K562 (cell line): ENCODE data around the gene OTUB2. TPM values are rescaled to one million over a fixed set of nuclear protein-coding genes. Genes with fewer than 3 reads are reported as not detected.

Experiments used
- ATAC-seq: fragments of 200-7000 bp; cut with Tn5 transposase; 3 replicates; pipeline ENCODE4 v1.9.1; 2020; ENCODE audit warnings: moderate library complexity
- BruUV-seq: library from RNA; stranded (reverse); fragments of 400-500 nt; replicated peaks from 2 replicates; lab custom pipeline; 2021; lab: Mats Ljungman, UMichigan
- CTCF ChIA-PET: fragments of 300-600 bp; formaldehyde crosslinking; extraction: SDS; loops from one replicate; lab custom pipeline; 2021; ENCODE audit warnings: low intra/inter-chr PET ratio; lab: Yijun Ruan, JAX
- POLR2A ChIA-PET: fragments of 300-600, 350-650 bp; sonication (Branson Sonifier 250); formaldehyde crosslinking; extraction: SDS; loops from one replicate; lab custom pipeline; 2021; ENCODE audit warnings: antibody characterized with exemption, inconsistent platforms; lab: Yijun Ruan, JAX
- DNase-seq, 4 experiments: peaks; one replicate each; pipeline versions ENCODE4 v3.0.0 to v3.0.0-alpha.2; 2011 to 2018; ENCODE audit warnings: low spot score in 3 of 4, mixed read lengths in 3 of 4; ENCODE audit errors: extremely low read depth in 1 of 4
- FAIRE-seq: peaks from 2 replicates; lab custom pipeline; 2011; peaks lifted over from hg19 to GRCh38; lab: Jason Lieb, UNC
- H2AFZ ChIP-seq: 2 replicates; pipeline ENCODE4 v1.6.0; 2011; ENCODE audit warnings: low read depth, low read length, control low read depth, inconsistent platforms
- H3K27ac ChIP-seq: fragments of 200-600 bp; 3 replicates; pipeline ENCODE4 v1.8.0; 2011; ENCODE audit warnings: low read depth, mild to moderate bottlenecking, control low read depth, inconsistent platforms, low read length, moderate library complexity, mixed read lengths; ENCODE audit errors: extremely low read depth
- H3K27me3 ChIP-seq, 2 experiments: fragments of 300-600 bp in 1 of 2; 2 replicates in 1 of 2; 3 replicates in 1 of 2; pipeline versions ENCODE4 v1.6.0 to v1.8.0; 2011; ENCODE audit warnings: inconsistent platforms in 2 of 2, low read length in 2 of 2, mild to moderate bottlenecking in 1 of 2, mixed read lengths in 1 of 2, moderate library complexity in 1 of 2; ENCODE audit not compliant: control insufficient read depth in 2 of 2, insufficient read depth in 2 of 2
- H3K36me3 ChIP-seq: fragments of 300-600 bp; 3 replicates; pipeline ENCODE4 v1.8.0; 2011; ENCODE audit warnings: mild to moderate bottlenecking, low read length, inconsistent platforms; ENCODE audit not compliant: control insufficient read depth, insufficient read depth
- H3K4me1 ChIP-seq, 2 experiments: fragments of 200-600 bp in 1 of 2; replicated peaks in 1 of 2; 2 replicates in 1 of 2; 3 replicates in 1 of 2; pipeline versions ENCODE4 v1.5.1 to v1.8.0; 2011; ENCODE audit warnings: inconsistent platforms in 2 of 2, low read length in 2 of 2, mild to moderate bottlenecking in 1 of 2, mixed read lengths in 1 of 2, moderate library complexity in 1 of 2; ENCODE audit not compliant: control insufficient read depth in 2 of 2, insufficient read depth in 2 of 2
- H3K4me2 ChIP-seq: 2 replicates; pipeline ENCODE4 v1.6.1; 2011; ENCODE audit warnings: low read length, control low read depth, inconsistent platforms, mixed read lengths; ENCODE audit not compliant: insufficient read depth
- H3K4me3 ChIP-seq: fragments of 200-600 bp; sonication (generic), shearing (Covaris generic); 2 replicates; pipeline ENCODE4 v1.5.1; 2016; ENCODE audit warnings: control low read depth, inconsistent platforms
- H3K79me2 ChIP-seq: fragments of 200-600 bp; 3 replicates; pipeline ENCODE4 v1.8.0; 2011; ENCODE audit warnings: low read length, inconsistent platforms; ENCODE audit not compliant: control insufficient read depth, insufficient read depth
- H3K9ac ChIP-seq, 2 experiments: 2 replicates each; pipeline versions ENCODE4 v1.6.0 to v1.6.1; 2011; ENCODE audit warnings: low read depth in 2 of 2, low read length in 2 of 2, control low read depth in 1 of 2, inconsistent platforms in 1 of 2, mild to moderate bottlenecking in 1 of 2, mixed read lengths in 1 of 2; ENCODE audit not compliant: insufficient read depth in 1 of 2
- H3K9me1 ChIP-seq: one replicate; pipeline ENCODE4 v1.6.0; 2011; ENCODE audit warnings: inconsistent platforms, mild to moderate bottlenecking, low read length, moderate library complexity; ENCODE audit not compliant: control insufficient read depth, insufficient read depth
- H3K9me3 ChIP-seq: replicated peaks from 2 replicates; pipeline ENCODE4 v1.5.1; 2011; ENCODE audit warnings: low read depth, low read length, inconsistent platforms; ENCODE audit not compliant: control insufficient read depth, insufficient read depth
- H4K20me1 ChIP-seq: replicated peaks from 2 replicates; pipeline ENCODE4 v1.6.1; 2011; ENCODE audit warnings: low read length, inconsistent platforms, mixed read lengths; ENCODE audit not compliant: control insufficient read depth, insufficient read depth
- BCOR ChIP-seq: fragments of 450-650 bp; IDR thresholded peaks from 2 replicates; pipeline ENCODE4 v1.6.1; 2016
- BHLHE40 ChIP-seq: IDR thresholded peaks from 2 replicates; pipeline ENCODE4 v1.6.1; 2011; ENCODE audit warnings: low read length, improper control_type of control experiment
- CHD2 ChIP-seq: IDR thresholded peaks from 2 replicates; pipeline ENCODE4 v1.6.1; 2011; ENCODE audit warnings: low read depth, low read length
- HMG20A ChIP-seq: fragments of 450-650 bp; formaldehyde crosslinking; conservative IDR thresholded peaks from 2 replicates; pipeline ENCODE4 v1.4.0; 2020; ENCODE audit warnings: mild to moderate bottlenecking, mixed read lengths
- MEIS2 ChIP-seq: fragments of 450-650 bp; IDR thresholded peaks from 2 replicates; pipeline ENCODE4 v1.6.1; 2014; ENCODE audit warnings: mild to moderate bottlenecking; ENCODE audit not compliant: partially characterized antibody
- WGBS: fragments of 100-300 bp; shearing (Covaris generic); methylation state at CpG from one replicate; pipeline ENCODE4 v1.1.6; 2016; ENCODE audit warnings: low coverage, mixed read lengths; ENCODE audit not compliant: insufficient coverage; ENCODE audit errors: missing lambda C conversion rate; 5-methylcytosine and 5-hydroxymethylcytosine counted together
- in situ Hi-C: fragments of 300-500 bp; cut with MboI; formaldehyde crosslinking; loops from 4 replicates; pipeline ENCODE4 v1.15.0; 2018; ENCODE audit warnings: inconsistent platforms, mixed read lengths
- intact Hi-C: fragments of 100-400 bp; cut with micrococcal nuclease; formaldehyde crosslinking; loops from 2 replicates; pipeline ENCODE4 v1.14.2; 2022
- polyA plus RNA-seq, 8 experiments: library from polyadenylated mRNA; depleted of rRNA in 4 of 8; stranded (reverse) in 5 of 8; unstranded in 3 of 8; fragments of >200 nt; fragmentation: Nextera tagmentation in 2 of 8; fragmentation: Illumina TruSeq in 1 of 8; extraction: Ambion mirVana in 2 of 8; extraction: Trizol in 1 of 8; gene quantifications; 2 replicates each; pipeline versions ENCODE4 v1.2.1 to v1.2.3, GENCODE V29; 2011 to 2014; ENCODE audit warnings: inconsistent platforms in 1 of 8, missing spikeins in 1 of 8
- total RNA-seq, 7 experiments: library from RNA; depleted of rRNA in 6 of 7; stranded (reverse); fragments of >200 nt in 6 of 7; fragmentation: Illumina TruSeq in 2 of 7; extraction: Trizol in 2 of 7; gene quantifications; 2 replicates each; pipeline versions ENCODE4 v1.2.1 to v1.2.3, GENCODE V29; 2011 to 2021; ENCODE audit warnings: low replicate concordance in 1 of 7
- TF ChIP-seq, protein P1 (sequence below): fragments of 250-450 bp; sonication (Bioruptor Pico); IDR thresholded peaks from 2 replicates; pipeline ENCODE4 v1.6.1; 2021; ENCODE audit warnings: mild to moderate bottlenecking
- TF ChIP-seq, protein P2 (sequence below): fragments of 450-650 bp; IDR thresholded peaks from 2 replicates; pipeline ENCODE4 v1.6.1; 2016
- TF ChIP-seq, protein P3 (sequence below), 2 experiments: IDR thresholded peaks in 1 of 2; conservative IDR thresholded peaks in 1 of 2; 2 replicates each; pipeline ENCODE4 v1.6.1; 2016; ENCODE audit warnings: low read depth in 2 of 2, mild to moderate bottlenecking in 1 of 2, missing compliant biosample characterization in 1 of 2, missing genetic modification characterization in 1 of 2, moderate library complexity in 1 of 2
- TF ChIP-seq, protein P4 (sequence below), 3 experiments: IDR thresholded peaks in 2 of 3; conservative IDR thresholded peaks in 1 of 3; 2 replicates each; pipeline ENCODE4 v1.5.1; 2011 to 2012; ENCODE audit warnings: low read length in 3 of 3, mild to moderate bottlenecking in 3 of 3, control low read depth in 2 of 3, improper control_type of control experiment in 1 of 3, inconsistent platforms in 1 of 3, low read depth in 1 of 3, mixed read lengths in 1 of 3, moderate library complexity in 1 of 3; ENCODE audit not compliant: insufficient read depth in 2 of 3

Gene OTUB2
- total and polyA plus RNA-seq, 9 of the 15 experiments (the other 6 are each of a cell fraction or from before 2014, with no cell fraction given): 0.01 to 0.31 (median 0.11) TPM

DNA sequence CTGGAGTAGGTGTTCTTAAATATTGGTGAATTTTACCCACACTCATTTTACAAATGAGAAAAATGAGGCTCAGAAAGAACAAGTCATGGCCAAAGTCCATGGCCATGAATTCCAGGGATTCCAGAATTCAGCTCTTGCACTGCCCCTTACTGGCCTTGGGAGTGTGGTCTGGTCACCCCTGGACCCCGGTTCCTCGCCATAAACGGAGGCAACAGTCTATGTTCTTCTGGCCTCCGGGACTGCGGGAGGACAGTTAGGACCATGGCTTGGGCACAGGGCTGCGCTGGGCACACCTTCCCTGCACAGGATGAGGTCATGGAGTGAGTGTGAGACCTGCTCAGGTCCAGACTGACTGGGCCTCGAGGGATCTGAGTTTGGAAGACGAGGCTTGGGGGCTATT is 22.1 kb upstream of the OTUB2 start (continued):
- TF ChIP-seq, protein P1, sequence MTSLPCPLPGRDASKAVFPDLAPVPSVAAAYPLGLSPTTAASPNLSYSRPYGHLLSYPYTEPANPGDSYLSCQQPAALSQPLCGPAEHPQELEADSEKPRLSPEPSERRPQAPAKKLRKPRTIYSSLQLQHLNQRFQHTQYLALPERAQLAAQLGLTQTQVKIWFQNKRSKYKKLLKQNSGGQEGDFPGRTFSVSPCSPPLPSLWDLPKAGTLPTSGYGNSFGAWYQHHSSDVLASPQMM (CRISPR knock-in tag): no peak
- no peak for TF ChIP-seq HMG20A (CRISPR knock-in tag)

DNA sequence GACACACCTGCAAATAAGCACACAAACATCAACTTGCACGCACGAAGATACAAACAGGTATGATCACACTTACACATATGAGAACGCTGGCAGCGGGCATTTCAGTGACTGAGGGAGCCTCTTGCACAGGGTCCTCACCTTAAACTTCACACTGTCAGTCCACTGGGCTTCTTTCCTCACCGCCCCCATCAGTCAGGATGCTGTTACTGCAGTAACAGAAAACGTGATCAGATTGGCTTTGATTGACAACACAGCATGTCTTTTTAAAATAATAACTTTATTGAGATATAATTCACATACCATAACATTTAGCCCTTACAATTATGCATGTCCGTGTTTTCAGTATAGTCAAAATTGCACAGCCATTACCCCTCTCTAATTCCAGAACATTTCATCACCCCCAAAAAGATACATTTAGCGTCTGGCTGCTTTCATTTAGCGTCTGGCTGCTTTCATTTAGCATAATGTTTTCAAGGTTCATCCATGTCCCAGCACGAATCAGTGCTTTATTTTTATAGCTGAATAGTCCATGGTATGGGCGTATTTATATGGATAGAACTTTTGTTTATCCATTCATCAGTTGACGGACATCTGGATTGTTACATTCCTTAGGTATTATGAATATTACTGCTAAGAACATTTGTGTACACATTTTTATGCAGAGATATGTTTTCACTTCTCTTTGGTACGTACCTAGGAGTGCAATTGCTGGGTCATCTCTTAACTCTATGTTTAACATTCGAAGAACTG is 20.6 kb upstream of the OTUB2 start:
- CTCF ChIA-PET: no interaction called here
- intact Hi-C loops (no loop called here), in situ Hi-C loops (no loop called here)
- TF ChIP-seq MEIS2 (peak; percentile 10), BHLHE40 (peak; percentile 37; the same call in 1 of the 2 replicates), CHD2 (no peak), BCOR (no peak)
- TF ChIP-seq, protein P2, sequence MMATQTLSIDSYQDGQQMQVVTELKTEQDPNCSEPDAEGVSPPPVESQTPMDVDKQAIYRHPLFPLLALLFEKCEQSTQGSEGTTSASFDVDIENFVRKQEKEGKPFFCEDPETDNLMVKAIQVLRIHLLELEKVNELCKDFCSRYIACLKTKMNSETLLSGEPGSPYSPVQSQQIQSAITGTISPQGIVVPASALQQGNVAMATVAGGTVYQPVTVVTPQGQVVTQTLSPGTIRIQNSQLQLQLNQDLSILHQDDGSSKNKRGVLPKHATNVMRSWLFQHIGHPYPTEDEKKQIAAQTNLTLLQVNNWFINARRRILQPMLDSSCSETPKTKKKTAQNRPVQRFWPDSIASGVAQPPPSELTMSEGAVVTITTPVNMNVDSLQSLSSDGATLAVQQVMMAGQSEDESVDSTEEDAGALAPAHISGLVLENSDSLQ: peak; percentile 63; the same call in 1 of the 2 replicates
- TF ChIP-seq, protein P3, sequence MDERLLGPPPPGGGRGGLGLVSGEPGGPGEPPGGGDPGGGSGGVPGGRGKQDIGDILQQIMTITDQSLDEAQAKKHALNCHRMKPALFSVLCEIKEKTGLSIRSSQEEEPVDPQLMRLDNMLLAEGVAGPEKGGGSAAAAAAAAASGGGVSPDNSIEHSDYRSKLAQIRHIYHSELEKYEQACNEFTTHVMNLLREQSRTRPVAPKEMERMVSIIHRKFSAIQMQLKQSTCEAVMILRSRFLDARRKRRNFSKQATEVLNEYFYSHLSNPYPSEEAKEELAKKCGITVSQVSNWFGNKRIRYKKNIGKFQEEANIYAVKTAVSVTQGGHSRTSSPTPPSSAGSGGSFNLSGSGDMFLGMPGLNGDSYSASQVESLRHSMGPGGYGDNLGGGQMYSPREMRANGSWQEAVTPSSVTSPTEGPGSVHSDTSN (CRISPR knock-in tag; IDR thresholded peaks at IDR 0.05; ENCODE audit: low read depth): no peak
- TF ChIP-seq, protein P3 (tag; conservative IDR thresholded peaks at IDR 0.05; ENCODE audit: low read depth): 0 out of 2 replicates have a peak, but pooled peaks have one; percentile 11
- TF ChIP-seq, protein P4, sequence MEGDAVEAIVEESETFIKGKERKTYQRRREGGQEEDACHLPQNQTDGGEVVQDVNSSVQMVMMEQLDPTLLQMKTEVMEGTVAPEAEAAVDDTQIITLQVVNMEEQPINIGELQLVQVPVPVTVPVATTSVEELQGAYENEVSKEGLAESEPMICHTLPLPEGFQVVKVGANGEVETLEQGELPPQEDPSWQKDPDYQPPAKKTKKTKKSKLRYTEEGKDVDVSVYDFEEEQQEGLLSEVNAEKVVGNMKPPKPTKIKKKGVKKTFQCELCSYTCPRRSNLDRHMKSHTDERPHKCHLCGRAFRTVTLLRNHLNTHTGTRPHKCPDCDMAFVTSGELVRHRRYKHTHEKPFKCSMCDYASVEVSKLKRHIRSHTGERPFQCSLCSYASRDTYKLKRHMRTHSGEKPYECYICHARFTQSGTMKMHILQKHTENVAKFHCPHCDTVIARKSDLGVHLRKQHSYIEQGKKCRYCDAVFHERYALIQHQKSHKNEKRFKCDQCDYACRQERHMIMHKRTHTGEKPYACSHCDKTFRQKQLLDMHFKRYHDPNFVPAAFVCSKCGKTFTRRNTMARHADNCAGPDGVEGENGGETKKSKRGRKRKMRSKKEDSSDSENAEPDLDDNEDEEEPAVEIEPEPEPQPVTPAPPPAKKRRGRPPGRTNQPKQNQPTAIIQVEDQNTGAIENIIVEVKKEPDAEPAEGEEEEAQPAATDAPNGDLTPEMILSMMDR (IDR thresholded peaks at IDR 0.05 in 2 of 3, conservative IDR thresholded peaks at IDR 0.05 in 1 of 3; ENCODE audit: insufficient read depth in 2 of 3, low read depth in 1 of 3, low read length in 3 of 3): peak; percentile 19 to 49 (median 30); a peak in 5 of 6 replicates

More for the DNA sequence above, 20.6 kb upstream of the OTUB2 start:
- Histone ChIP-seq H3K4me2 (no peak overlapping the region), H3K36me3 (no peaks in the 10 kb centered on the region), H3K9me3 (no peaks in the 10 kb centered on the region), H3K9me1 (no peaks in the 10 kb centered on the region), H2AFZ (no peak overlapping the region), H3K4me1 (peaks cover 0 to 6% of the 10 kb centered on the region in 2 experiments; a peak in 2 of 5 replicates), H4K20me1 (peaks cover 5% of the 10 kb centered on the region; the same call in 1 of the 2 replicates), H3K79me2 (no peaks in the 10 kb centered on the region), H3K9ac (no peak overlapping the region), H3K4me3 (no peak overlapping the region), H3K27me3 (peaks cover 0 to 7% of the 10 kb centered on the region in 2 experiments; a peak in 3 of 5 replicates), H3K27ac (no peak overlapping the region)
- FAIRE-seq (no peak), DNase-seq (peak; percentile 14 to 31 (median 30)), ATAC-seq (peak; percentile 58; the same call in 1 of the 3 replicates)
- no TSS peak for BruUV-seq
- WGBS: 8% methylated on average over 13 of the region's 14 CpGs
- POLR2A ChIA-PET: interaction anchor here (0.5 kb wide), 1 partner anchor 73 kb away, joined by 3 read pairs; no protein-coding TSS in a partner anchor
